ENCODE measurements around the gene CDK7.

Gene CDK7

DNA sequence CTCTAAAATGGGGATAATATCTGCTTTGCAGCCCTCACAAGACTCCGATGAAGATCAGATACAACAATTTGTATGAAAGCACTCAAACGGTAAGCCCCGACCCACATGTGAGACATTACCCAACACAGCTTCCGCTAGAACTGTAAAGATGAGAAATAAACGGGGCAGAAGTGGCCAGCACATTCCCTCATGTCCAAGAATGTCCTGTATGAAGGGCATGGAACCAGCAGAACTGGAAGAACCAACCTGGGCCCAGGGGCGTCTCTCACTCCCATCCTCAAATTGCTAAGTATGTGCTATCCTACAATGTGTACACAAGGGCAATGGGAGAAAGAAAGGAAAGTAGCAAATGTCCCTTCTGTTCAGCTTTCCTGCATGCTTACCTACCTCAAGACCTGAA is 64.9 kb downstream of the CDK7 start:
- Histone ChIP-seq H3K27me3 (ENCODE audit: control insufficient read depth, low read length) (no peaks in the 10 kb centered on the region), H3K36me3 (ENCODE audit: control insufficient read depth, low read length) (no peaks in the 10 kb centered on the region), H3K4me2 (ENCODE audit: low read length) (no peak overlapping the region), H4K20me1 (ENCODE audit: control insufficient read depth, insufficient read depth, low read depth, low read length) (no peaks in the 10 kb centered on the region), H3F3A (ENCODE audit: control insufficient read depth, insufficient read depth) (no peaks in the 10 kb centered on the region), H3K9me2 (replicated peaks; ENCODE audit: control insufficient read depth, low read length) (no peaks in the 10 kb centered on the region), H3K9me3 (ENCODE audit: control insufficient read depth, insufficient read depth, low read length) (no peaks in the 10 kb centered on the region), H3K79me2 (ENCODE audit: control insufficient read depth, low read length) (no peaks in the 10 kb centered on the region), H3K4me3 (ENCODE audit: low read length) (no peak overlapping the region), H3K4me1 (ENCODE audit: control insufficient read depth, low read length) (no peaks in the 10 kb centered on the region), H3K27ac (ENCODE audit: low read depth, low read length) (no peak overlapping the region)
- TF ChIP-seq EZH2phosphoT487 (IDR thresholded peaks at IDR 0.05; ENCODE audit: borderline replicate concordance, low read length): no peak
- TF ChIP-seq, protein P1, sequence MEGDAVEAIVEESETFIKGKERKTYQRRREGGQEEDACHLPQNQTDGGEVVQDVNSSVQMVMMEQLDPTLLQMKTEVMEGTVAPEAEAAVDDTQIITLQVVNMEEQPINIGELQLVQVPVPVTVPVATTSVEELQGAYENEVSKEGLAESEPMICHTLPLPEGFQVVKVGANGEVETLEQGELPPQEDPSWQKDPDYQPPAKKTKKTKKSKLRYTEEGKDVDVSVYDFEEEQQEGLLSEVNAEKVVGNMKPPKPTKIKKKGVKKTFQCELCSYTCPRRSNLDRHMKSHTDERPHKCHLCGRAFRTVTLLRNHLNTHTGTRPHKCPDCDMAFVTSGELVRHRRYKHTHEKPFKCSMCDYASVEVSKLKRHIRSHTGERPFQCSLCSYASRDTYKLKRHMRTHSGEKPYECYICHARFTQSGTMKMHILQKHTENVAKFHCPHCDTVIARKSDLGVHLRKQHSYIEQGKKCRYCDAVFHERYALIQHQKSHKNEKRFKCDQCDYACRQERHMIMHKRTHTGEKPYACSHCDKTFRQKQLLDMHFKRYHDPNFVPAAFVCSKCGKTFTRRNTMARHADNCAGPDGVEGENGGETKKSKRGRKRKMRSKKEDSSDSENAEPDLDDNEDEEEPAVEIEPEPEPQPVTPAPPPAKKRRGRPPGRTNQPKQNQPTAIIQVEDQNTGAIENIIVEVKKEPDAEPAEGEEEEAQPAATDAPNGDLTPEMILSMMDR (IDR thresholded peaks at IDR 0.05; ENCODE audit: low read depth, low read length, poor library complexity, severe bottlenecking): no peak

DNA sequence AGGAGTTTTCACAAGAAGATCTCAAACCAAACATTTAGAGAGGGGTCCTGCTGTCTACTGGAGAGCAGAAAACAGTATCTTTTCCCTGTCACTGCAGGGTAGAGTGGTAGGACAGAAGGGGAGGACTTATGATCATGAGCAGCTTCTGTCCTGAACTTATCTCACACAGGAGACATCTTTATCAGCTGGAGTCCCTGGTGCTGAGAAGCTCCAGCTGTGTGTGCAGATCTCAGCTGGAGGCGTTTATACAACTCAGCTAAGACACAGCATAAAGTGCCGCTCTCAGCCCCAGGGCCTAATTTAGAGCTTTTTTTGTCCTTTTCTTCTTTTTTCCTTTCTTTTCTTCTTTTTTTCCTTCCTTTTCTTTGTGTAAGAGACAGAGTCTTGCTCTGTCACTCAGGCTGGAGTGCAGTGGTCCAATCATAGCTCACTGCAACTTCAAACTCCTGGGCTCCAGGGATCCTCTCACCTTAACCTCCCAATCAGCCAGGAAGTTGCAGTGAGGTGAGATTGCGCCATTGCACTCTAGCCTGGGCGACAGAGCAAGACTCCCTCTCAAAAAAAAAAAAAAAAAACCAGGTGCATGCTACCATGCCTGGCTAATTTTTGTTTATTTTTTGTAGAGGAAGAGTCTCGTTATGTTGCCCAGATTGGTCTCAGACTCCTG is 66.0 kb downstream of the CDK7 start:
- H3K4me2 ChIP-seq (ENCODE audit: low read length): no peak overlapping the region

DNA sequence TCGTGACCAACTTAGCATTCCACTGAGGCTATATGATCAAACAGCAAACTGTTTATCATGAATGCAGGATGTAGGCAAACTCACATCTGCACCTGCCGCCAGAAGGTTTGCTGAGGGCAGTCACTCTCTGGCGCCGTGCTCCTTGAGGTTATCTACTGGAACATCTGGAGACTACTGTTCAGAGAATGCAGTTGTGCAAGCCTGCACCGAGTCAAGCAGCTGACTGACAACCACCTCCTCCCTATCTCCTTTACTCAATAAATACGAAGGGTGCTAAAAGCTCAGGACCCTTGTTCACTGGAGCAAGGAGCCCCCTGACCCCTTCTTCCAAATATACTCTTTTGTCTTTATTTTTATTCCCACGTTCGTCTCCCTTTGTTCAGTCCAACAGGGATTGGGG is 70.8 kb downstream of the CDK7 start:
- Histone ChIP-seq H3K79me2 (ENCODE audit: control insufficient read depth, low read length) (no peaks in the 10 kb centered on the region), H3K4me3 (ENCODE audit: low read length) (no peak overlapping the region), H3K27ac (ENCODE audit: low read depth, low read length) (no peak overlapping the region), H3K9me2 (replicated peaks; ENCODE audit: control insufficient read depth, low read length) (no peaks in the 10 kb centered on the region), H4K20me1 (ENCODE audit: control insufficient read depth, insufficient read depth, low read depth, low read length) (no peaks in the 10 kb centered on the region), H3K9me3 (ENCODE audit: control insufficient read depth, insufficient read depth, low read length) (peaks cover 12% of the 10 kb centered on the region; the same call in 1 of the 2 replicates), H3K27me3 (ENCODE audit: control insufficient read depth, low read length) (no peaks in the 10 kb centered on the region), H3K4me1 (ENCODE audit: control insufficient read depth, low read length) (no peaks in the 10 kb centered on the region), H3K4me2 (ENCODE audit: low read length) (no peak overlapping the region), H3K36me3 (ENCODE audit: control insufficient read depth, low read length) (peaks cover 6% of the 10 kb centered on the region), H3F3A (ENCODE audit: control insufficient read depth, insufficient read depth) (no peaks in the 10 kb centered on the region)
- TF ChIP-seq, protein P1 (IDR thresholded peaks at IDR 0.05; ENCODE audit: low read depth, low read length, poor library complexity, severe bottlenecking): no peak
- no peak for TF ChIP-seq EZH2phosphoT487 (IDR thresholded peaks at IDR 0.05; ENCODE audit: borderline replicate concordance, low read length)

More for the DNA sequence above, 66.0 kb downstream of the CDK7 start:
- H3K36me3 ChIP-seq (ENCODE audit: control insufficient read depth, low read length): no peaks in the 10 kb centered on the region
- no peaks in the 10 kb centered on the region for H4K20me1 ChIP-seq (ENCODE audit: control insufficient read depth, insufficient read depth, low read depth, low read length)
- no peaks in the 10 kb centered on the region for H3F3A ChIP-seq (ENCODE audit: control insufficient read depth, insufficient read depth)
- no peak overlapping the region for H3K4me3 ChIP-seq (ENCODE audit: low read length)
- H3K27ac ChIP-seq (ENCODE audit: low read depth, low read length): no peak overlapping the region
- TF ChIP-seq, protein P1 (IDR thresholded peaks at IDR 0.05; ENCODE audit: low read depth, low read length, poor library complexity, severe bottlenecking): no peak
- TF ChIP-seq EZH2phosphoT487 (IDR thresholded peaks at IDR 0.05; ENCODE audit: borderline replicate concordance, low read length): no peak
- no peaks in the 10 kb centered on the region for H3K4me1 ChIP-seq (ENCODE audit: control insufficient read depth, low read length)
- no peaks in the 10 kb centered on the region for H3K27me3 ChIP-seq (ENCODE audit: control insufficient read depth, low read length)
- no peaks in the 10 kb centered on the region for H3K79me2 ChIP-seq (ENCODE audit: control insufficient read depth, low read length)
- no peaks in the 10 kb centered on the region for H3K9me2 ChIP-seq (replicated peaks; ENCODE audit: control insufficient read depth, low read length)
- no peaks in the 10 kb centered on the region for H3K9me3 ChIP-seq (ENCODE audit: control insufficient read depth, insufficient read depth, low read length)
